ENCODE data around the gene PKN1. TPM values are rescaled to one million over a fixed set of nuclear protein-coding genes. Genes with fewer than 3 reads are reported as not detected.
A peak's percentile ranks its signal among the peaks of the same experiment; 100 is the strongest.

The PKN1 gene
- total and polyA plus RNA-seq, 9 of the 15 experiments (the other 6 are each of a cell fraction or from before 2014, with no cell fraction given) = 0.30 to 228 (median 77.5) TPM

GRCh38 chr19:14433554-14434501, 722 bp downstream of the PKN1 start:
- peak overlapping the region; percentile 66 for H2AFZ ChIP-seq (ENCODE audit: low read depth, low read length)
- TF ChIP-seq TSHZ1 (CRISPR knock-in tag; IDR thresholded peaks at IDR 0.05) (no peak), USF1 (CRISPR knock-in tag; IDR thresholded peaks at IDR 0.05) (peak; percentile 30), PRDM10 (IDR thresholded peaks at IDR 0.05; ENCODE audit: partially characterized antibody) (peak; percentile 58), MAZ (CRISPR knock-in tag; conservative IDR thresholded peaks at IDR 0.05 in 1 of 2, IDR thresholded peaks at IDR 0.05 in 1 of 2) (peak in 1 of 2 experiments; percentile 19; a peak in 2 of 4 replicates), ZNF507 (tag; conservative IDR thresholded peaks at IDR 0.05) (no peak), CREB1 (IDR thresholded peaks at IDR 0.05) (no peak), CREB1 (CRISPR knock-in tag; IDR thresholded peaks at IDR 0.05) (no peak), POLR2B (IDR thresholded peaks at IDR 0.05; ENCODE audit: low read depth, partially characterized antibody) (no peak), TEAD1 (CRISPR knock-in tag; IDR thresholded peaks at IDR 0.05) (0 out of 4 replicates have a peak, but pooled peaks of 1 of the 2 experiments have one; percentile 50), ZNF347 (CRISPR knock-in tag; IDR thresholded peaks at IDR 0.05; ENCODE audit: low read depth) (no peak), FOXP1 (CRISPR knock-in tag; IDR thresholded peaks at IDR 0.05) (0 out of 2 replicates have a peak, but pooled peaks have one; percentile 27)

More at GRCh38 chr19:14433554-14434501, 722 bp downstream of the PKN1 start:
- FAIRE-seq = no peak
- Histone ChIP-seq H3K27me3 (ENCODE audit: control insufficient read depth in 2 of 2, insufficient read depth in 2 of 2, low read length in 2 of 2) (no peaks in the 10 kb centered on the region), H3K4me3 (peak overlapping the region; percentile 81), H4K20me1 (replicated peaks; ENCODE audit: control insufficient read depth, insufficient read depth, low read length) (no peaks in the 10 kb centered on the region; the same call in 1 of the 2 replicates), H3K36me3 (ENCODE audit: control insufficient read depth, insufficient read depth, low read length) (peaks cover 14% of the 10 kb centered on the region; the same call in 2 of the 3 replicates), H3K9ac (ENCODE audit: insufficient read depth in 1 of 2, low read depth in 2 of 2, low read length in 2 of 2) (peak overlapping the region; percentile 76 to 94), H3K4me1 (replicated peaks in 1 of 2; ENCODE audit: control insufficient read depth in 2 of 2, insufficient read depth in 2 of 2, low read length in 2 of 2) (peaks cover 17 to 51% of the 10 kb centered on the region in 2 experiments; a peak in 4 of 5 replicates), H3K4me2 (ENCODE audit: insufficient read depth, low read length) (peak overlapping the region; percentile 89), H3K27ac (ENCODE audit: extremely low read depth, low read depth, low read length) (peak overlapping the region; percentile 83), H3K79me2 (ENCODE audit: control insufficient read depth, insufficient read depth, low read length) (peaks cover 51% of the 10 kb centered on the region), H3K9me3 (replicated peaks; ENCODE audit: control insufficient read depth, insufficient read depth, low read depth, low read length) (no peaks in the 10 kb centered on the region), H3K9me1 (ENCODE audit: control insufficient read depth, insufficient read depth, low read length) (no peaks in the 10 kb centered on the region)
- no peak; the same call in 2 of the 3 replicates for ATAC-seq
- POLR2A ChIA-PET = interaction anchor here (1.0 kb wide), 2 partner anchors 31 to 297 kb away, joined by 3 read pairs; no protein-coding TSS in a partner anchor
- in situ Hi-C loops (cut with MboI) = no loop called here
- CTCF ChIA-PET (ENCODE audit: low intra/inter-chr PET ratio) = interaction anchor here (0.6 to 0.8 kb wide), 2 partner anchors 53 to 184 kb away, joined by 3 to 5 read pairs; no protein-coding TSS in a partner anchor
- no peak for DNase-seq (ENCODE audit: extremely low read depth in 1 of 4, low spot score in 3 of 4)
- BruUV-seq (replicated peaks) = TSS peak; percentile 38
- WGBS (ENCODE audit: insufficient coverage, low coverage, missing lambda C conversion rate) = 6% methylated on average over 35 of the region's 52 CpGs
- intact Hi-C loops (cut with micrococcal nuclease) = loop anchor here (5.0 to 10.0 kb wide), 2 partner anchors 33 to 121 kb away; no protein-coding TSS in a partner anchor
